ENCODE results near the gene CEP112.

The CEP112 gene

GRCh38 chr17:65628644-65629036, 563.3 kb downstream of the CEP112 start:
- FAIRE-seq, result no peak

- FAIRE-seq, result no peak
These were observed 563.9 kb downstream of the CEP112 start for GRCh38 chr17:65627891-65628643.

- no peak for FAIRE-seq
These were observed 564.8 kb downstream of the CEP112 start for GRCh38 chr17:65627108-65627507.

- no peak for FAIRE-seq
These were observed 565.5 kb downstream of the CEP112 start for GRCh38 chr17:65626451-65626850.

GRCh38 chr17:65618516-65618915, 573.4 kb downstream of the CEP112 start:
- no peak for FAIRE-seq

GRCh38 chr17:65617496-65617895, 574.4 kb downstream of the CEP112 start:
- FAIRE-seq, result no peak

- no peak for FAIRE-seq
These were observed 582.2 kb downstream of the CEP112 start for GRCh38 chr17:65609749-65610148.

GRCh38 chr17:65609286-65609685, 582.6 kb downstream of the CEP112 start:
- FAIRE-seq, result no peak

GRCh38 chr17:65604070-65604469, 587.9 kb downstream of the CEP112 start:
- FAIRE-seq, result no peak

- FAIRE-seq, result no peak
These were observed 590.1 kb downstream of the CEP112 start for GRCh38 chr17:65601881-65602280.

- no peak for FAIRE-seq
These were observed 590.8 kb downstream of the CEP112 start for GRCh38 chr17:65601145-65601544.

GRCh38 chr17:65600518-65600917, 591.4 kb downstream of the CEP112 start:
- no peak for FAIRE-seq

GRCh38 chr17:65599650-65600049, 592.3 kb downstream of the CEP112 start:
- no peak for FAIRE-seq

- FAIRE-seq, result no peak
These were observed 593.2 kb downstream of the CEP112 start for GRCh38 chr17:65598746-65599145.

- no peak for FAIRE-seq
These were observed 596.8 kb downstream of the CEP112 start for GRCh38 chr17:65595071-65595656.

- FAIRE-seq, result no peak
These were observed 597.8 kb downstream of the CEP112 start for GRCh38 chr17:65593855-65594845.

- no peak for FAIRE-seq
These were observed 598.7 kb downstream of the CEP112 start for GRCh38 chr17:65593092-65593854.

GRCh38 chr17:65592125-65592965, 599.6 kb downstream of the CEP112 start:
- no peak for FAIRE-seq

GRCh38 chr17:65589321-65589720, 602.6 kb downstream of the CEP112 start:
- FAIRE-seq, result no peak

GRCh38 chr17:65588181-65588808, 603.6 kb downstream of the CEP112 start:
- no peak for FAIRE-seq

- FAIRE-seq, result no peak
These were observed 604.3 kb downstream of the CEP112 start for GRCh38 chr17:65587534-65588180.

Data from TTC549 (cell line).